ENCODE data around the gene PACRG.
"Not testable (repeated sequence)": the region's sequence is repeated elsewhere in the genome, so short reads cannot be mapped to it uniquely, and the experiment has no call there.

PACRG gene

GRCh38 chr6:163300838-163301237 lies 573.1 kb downstream of the PACRG start:
- no peak for DNase-seq

DNA sequence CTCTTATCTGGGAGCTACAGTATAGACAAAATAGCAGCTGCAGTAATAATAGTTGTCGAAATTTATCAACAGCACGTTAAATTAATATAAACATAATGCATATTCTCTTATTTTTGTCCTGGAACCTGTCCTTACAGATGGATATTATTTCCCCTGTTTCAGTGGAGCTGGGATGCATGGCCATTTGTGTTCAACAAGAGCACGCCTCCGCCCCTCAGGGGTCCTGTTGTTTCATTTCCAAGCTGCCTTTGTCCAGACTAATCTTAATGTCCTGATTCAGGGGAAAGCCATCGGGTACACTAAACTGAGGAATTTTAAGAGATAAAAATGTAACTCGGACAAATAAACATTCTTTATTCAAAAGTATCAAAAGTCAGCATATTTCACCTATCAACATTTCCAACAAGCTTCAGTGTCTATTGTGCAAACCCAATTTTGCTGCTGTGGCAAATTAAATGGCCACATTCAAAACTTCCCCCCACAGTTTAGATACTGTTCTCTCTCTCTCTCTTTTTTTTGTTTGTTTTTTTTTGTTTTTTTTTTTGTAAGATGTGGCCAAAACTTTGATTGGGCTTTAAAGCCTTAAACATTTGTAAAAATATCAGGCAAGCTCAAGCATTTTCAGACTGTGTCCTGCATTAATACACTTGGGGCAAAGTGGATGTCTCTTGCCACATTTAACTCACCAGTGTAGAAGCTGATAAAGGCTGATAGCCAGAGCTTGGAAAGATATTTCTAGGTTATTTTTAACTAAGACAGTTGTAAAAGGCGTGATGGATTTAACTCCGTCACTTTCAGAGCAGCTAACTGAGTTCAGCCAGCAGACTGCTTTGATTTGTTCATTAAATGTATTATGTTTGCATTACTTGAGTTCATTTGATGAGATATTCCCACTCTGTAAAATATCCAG lies 574.2 kb downstream of the PACRG start:
- DNase-seq = no peak

- DNase-seq = no peak
Measured at GRCh38 chr6:163302747-163303146, 575.0 kb downstream of the PACRG start.

GRCh38 chr6:163306000-163306399 lies 578.2 kb downstream of the PACRG start:
- no peak for DNase-seq

DNA sequence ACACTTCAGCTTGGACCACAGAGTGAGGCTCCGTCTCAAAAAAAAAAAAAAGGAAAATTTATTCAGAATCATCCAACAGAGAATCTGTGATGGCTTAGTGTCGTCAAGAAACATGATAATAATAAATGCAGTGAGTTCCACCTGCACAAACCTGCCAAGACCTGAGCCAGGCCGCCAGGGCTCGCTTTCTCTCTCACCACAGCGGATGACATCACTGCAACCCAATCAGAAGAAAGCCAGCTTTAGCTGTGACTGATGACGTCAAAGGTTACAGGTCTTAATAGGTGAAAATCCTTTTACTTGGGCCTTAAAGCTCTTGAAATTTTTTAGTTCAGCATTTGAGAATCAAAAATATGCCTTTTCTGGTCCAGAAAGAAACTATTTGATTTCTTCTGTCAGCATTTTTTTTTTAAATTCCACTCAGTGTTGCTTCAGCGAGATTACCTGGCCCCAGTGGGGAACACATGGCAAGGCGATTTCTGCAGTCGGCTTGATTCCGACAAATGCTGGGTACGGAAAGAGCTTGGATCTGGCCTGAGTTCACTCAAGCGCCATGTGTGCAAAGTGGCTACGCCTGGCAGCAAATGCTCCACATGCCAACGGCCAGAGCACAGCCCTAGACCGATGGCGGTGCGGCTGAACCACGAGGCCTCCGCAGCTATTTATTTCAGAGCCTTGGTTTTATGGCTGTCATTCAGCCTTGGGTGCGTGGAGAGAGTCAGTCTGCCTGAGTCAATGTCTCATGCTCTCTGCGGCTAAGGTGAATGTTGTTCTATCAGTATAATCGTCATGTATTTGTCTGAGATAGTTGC lies 581.1 kb downstream of the PACRG start:
- no peak for DNase-seq

- DNase-seq = no peak
Measured at GRCh38 chr6:163309491-163310026, 581.8 kb downstream of the PACRG start.

DNA sequence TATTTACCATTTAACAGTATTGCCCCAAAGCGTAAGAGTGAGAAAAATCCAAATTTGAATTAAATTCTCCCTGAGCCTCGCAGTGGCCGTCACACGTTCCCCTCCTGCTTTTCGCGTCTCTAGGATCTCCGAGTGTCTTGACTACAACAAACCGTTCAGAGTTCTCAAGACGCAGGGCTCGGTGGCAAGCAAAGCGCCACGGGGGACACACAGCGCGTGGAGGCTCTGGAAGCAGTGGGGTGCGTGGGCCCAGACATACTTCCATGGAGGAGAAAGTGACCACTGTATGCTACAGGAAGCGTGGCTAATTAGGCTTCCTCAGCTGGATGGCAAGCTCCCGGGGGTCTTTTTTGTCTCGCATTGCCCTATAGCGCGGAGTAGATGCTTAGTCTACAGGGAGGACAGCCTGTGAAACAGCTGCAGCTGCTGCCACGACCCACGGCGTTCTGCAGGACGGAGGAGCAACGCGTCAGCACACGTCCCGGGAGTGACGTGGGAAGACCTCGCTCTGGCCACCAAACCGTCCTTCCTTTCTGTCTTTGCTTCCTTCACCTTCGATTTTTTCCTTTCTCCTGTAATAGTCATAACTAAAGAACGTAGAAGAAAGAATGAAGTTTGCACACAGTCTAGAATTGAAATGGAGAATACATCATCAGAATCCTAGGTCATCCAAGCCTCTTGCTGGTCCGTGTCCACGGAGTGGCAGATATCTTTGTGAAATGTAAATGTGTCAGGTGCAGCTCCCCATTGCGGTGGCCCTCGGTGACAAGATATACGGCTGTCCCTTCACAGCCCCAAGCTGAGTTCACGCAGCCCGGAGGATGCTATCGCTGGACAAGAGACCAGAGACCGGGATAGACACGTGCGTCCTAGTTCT lies 582.6 kb downstream of the PACRG start:
- DNase-seq = no peak

GRCh38 chr6:163310973-163311383 lies 583.2 kb downstream of the PACRG start:
- DNase-seq = no peak

DNA sequence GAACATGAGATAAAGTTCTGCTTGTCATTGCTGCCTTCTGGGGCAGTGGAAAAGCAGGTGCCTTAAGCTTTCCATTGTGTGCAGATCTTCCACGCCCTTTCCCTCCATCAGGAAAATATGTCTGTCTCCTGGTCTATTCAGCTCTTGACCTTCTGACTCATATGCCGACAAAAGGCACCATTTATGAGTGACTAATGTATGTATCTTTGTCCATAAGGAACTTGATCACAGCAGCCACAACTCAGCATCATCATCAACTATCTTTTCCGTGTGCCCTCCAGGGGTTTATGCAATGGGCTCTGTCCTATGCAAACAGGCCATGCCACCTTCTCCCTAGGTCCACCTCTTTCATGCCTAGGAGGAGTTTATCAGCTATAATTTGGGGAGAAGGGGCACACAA lies 584.1 kb downstream of the PACRG start:
- no peak for DNase-seq

DNA sequence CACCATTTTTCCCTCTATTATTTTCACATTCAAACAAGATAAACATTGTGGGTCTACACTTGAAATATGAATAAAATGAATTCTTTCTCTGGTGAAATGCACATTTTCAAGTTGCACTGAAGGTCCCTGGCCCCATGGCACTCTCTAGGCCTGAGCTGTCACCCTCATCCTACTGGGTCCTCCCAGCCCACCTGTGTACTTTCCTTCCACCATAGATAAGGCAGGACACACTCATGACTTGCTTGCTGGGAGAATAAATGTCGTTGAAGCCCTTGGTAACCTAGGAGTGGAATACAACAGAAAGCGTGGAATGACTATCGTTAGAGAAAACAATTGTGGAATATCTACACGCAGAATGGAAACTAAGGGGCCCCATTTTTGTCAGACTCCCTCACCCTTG lies 585.8 kb downstream of the PACRG start:
- DNase-seq = no peak

DNA sequence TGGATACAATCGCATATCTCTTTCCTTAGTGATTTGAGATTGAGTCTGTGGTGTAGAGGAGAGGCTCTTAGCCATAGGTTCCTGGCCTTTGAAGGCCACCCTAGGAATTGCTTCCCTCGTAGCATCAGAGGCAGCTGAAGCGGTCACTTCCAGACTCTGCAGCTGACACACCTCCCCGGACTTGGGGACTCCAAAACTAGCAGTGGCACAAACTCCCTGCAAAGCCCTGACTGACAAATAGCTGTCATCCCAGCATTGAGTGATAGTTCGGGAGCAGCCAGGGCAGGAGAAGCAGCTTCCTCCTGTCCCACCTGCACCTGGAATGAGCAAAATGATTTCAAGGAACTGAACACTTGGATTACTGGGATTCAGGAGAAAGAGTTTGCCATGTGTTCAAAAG lies 586.2 kb downstream of the PACRG start:
- no peak for DNase-seq

DNA sequence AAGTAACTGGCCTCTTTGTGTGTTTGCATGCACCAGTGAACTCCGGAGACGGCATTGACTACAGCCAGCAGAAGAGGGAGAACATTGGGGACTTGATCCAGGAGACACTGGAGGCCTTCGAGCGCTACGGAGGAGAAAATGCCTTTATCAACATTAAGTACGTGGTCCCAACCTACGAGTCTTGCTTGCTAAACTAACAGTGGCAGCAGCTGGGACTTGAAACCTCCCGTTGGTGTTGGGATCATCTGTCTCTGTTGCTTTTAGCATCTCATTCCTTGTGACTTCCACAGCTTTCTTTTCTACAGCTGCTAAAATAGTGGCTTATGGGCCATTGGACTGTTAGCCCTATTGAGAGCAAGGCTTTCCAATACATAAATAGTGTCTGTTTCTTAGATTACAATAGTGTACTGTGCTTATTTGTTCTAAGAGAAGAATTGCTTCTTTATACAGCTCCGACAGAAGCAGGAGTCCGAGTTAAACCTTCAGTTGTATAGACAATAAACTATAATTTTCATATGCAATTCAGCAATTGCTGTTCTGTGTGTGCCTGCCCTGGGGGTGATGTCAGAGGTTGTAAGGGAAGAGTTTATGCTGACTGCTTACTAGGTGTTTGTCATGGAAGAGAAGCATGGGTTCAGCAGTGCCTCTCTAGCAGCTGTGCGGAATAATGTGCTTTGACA lies 587.2 kb downstream of the PACRG start:
- no peak for DNase-seq

DNA sequence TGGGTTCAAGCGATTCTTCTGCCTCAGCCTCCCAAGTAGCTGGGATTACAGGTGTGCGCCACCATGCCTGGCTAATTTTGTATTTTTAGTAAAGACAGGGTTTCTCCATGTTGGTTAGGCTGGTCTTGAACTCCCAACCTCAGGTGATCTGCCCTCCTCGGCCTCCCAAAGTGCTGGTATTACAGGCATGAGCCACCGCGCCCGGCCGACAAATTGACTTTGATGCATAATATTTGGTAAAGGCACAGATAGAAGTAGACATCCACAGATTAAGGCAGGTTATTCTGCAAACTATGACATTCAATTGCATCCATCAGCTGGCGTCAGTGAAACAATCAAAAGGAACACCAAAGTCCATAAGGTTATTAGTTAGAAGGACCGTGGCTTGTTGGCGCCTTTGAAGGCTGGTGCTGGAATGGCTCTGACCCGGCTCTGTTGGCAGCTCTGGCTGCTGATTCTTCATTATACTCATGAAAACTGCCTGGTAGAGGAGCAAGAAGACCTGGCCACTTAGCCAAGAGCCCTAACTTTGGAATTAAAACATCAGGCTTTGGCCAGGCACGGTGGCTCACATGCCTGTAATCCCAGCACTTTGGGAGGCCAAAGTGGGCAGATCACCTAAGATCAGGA lies 589.2 kb downstream of the PACRG start:
- DNase-seq = not testable (repeated sequence)

DNA sequence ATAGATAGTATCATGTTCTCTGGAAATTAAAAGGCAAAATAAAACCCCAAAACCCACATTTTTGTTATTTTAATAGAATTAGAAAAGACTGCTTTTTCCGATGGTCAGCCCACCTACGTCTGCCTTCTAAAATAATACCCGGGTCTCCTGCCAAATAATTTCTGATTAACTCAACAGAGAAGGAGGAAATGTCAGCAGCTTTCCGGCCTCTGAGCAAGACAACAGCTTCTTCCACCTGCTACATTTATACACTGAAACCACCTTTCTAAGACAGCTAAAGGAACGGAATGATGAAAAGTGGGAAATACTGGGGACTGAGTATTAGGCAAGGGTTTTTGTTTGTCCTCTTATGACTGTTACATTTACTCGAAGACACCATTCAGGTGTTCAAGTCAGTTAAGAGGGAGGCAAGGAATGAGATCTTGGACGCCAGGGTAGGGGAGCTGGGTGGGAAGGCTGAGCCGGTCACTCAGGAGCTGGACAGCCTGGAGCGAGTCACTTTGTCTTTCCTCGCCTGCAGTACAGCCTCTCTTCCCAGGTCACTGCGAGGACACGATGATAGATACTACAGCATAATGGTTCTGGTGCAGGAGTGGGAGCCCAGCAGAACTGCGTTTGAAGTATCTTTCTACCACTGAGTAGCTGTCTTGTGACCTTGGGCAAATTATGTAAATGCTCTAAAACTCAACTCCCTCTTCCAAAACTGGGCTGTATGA lies 590.5 kb downstream of the PACRG start:
- DNase-seq = no peak

- DNase-seq = no peak
Measured at GRCh38 chr6:163319609-163320366, 592.0 kb downstream of the PACRG start.

DNA sequence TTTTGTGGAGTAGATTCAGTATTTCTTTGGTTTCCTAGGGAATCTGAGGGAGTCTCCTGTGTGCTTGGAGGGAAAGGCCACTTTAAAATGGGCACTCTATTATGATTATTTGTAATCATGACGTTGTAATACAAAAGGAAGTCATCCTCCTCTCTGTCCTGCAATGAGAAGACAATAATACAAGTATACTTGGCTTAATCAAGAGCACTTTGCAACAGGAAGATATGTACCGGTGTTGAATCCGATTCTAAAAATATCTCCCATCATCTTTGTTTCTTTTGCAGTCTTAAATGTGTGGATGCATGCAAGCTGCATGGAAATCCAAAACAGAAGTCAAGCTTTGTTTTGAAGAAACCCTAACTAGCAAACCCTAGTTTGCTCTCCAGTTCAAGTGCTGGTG lies 592.6 kb downstream of the PACRG start:
- DNase-seq = no peak

DNA sequence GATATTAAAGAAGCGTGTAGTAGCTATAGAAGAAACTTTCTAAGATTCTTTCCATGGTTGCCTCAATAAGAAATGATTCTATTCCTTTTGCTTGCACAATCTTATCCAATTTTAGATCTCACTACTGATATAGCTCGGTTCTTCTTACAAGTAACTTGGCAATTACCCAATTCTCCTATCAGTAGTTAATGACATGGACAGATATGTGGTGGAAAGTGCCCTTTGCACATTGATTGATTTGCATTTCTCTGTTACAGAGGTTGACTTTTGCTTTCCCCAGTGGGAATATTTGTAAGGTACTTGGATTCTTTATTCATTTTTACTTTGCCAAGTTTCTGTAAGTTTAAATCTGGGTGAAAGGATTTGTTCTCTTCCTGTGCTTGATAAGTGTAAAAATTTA lies 593.0 kb downstream of the PACRG start:
- DNase-seq = no peak

- DNase-seq = no peak
Measured at GRCh38 chr6:163321717-163322116, 593.9 kb downstream of the PACRG start.

DNA sequence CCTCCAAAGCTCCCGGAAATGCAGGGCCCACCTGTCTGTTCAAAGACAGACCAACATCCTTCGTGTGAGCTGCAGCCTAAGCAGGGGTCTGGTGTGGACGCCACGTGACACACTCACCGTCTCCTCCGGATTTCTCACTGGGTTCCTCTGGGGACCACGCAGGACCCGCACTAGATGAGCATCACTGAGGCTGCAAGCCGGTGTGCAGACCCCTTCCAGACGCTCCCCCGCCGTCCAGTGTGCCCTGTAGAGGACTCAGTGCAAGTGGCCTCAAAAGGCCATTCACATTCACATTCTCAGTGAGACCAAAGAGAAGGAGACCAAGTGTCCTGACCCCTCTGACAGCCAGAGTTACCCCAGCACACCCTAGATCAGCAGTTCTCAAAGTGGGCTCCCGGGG lies 595.5 kb downstream of the PACRG start:
- DNase-seq = no peak

- no peak for DNase-seq
Measured at GRCh38 chr6:163323705-163324104, 595.9 kb downstream of the PACRG start.

Data from CD4-positive, alpha-beta T cell treated with Interleukin-6 for 4 hours (primary cell).